Natural killer cell (primary cell): ENCODE results near the gene B9D2. TPM values are rescaled to one million over a fixed set of nuclear protein-coding genes. Genes with fewer than 3 reads are reported as not detected.
"Not testable (repeated sequence)": the region's sequence is repeated elsewhere in the genome, so short reads cannot be mapped to it uniquely, and the experiment has no call there.

Source experiments
- ATAC-seq, 3 donors: fragments of 150-1000 bp in 2 of 3; fragments of 200-7000 bp in 1 of 3; cut with Tn5 transposase; 1 replicate in 1 of 3; 2 replicates in 2 of 3; pipeline ENCODE4 v1.10.0; 2021; ENCODE audit warnings: mild to moderate bottlenecking in 2 of 3, moderate library complexity in 2 of 3
- DNase-seq, 2 donors: peaks; one replicate each; pipeline versions ENCODE4 v3.0.0 to v3.0.0-alpha.2; 2013 to 2021; ENCODE audit warnings: mixed read lengths in 1 of 2
- H3K27ac ChIP-seq: one replicate; pipeline ENCODE4 v1.5.1; 2013; ENCODE audit warnings: mild to moderate bottlenecking, low read length
- H3K27me3 ChIP-seq: one replicate; pipeline ENCODE4 v1.6.1; 2013; ENCODE audit warnings: low read length; ENCODE audit not compliant: control insufficient read depth, insufficient read depth
- H3K36me3 ChIP-seq: one replicate; pipeline ENCODE4 v1.6.1; 2013; ENCODE audit warnings: low read length; ENCODE audit not compliant: control insufficient read depth, insufficient read depth
- H3K4me1 ChIP-seq: one replicate; pipeline ENCODE4 v1.6.1; 2013; ENCODE audit warnings: low read length; ENCODE audit not compliant: control insufficient read depth, insufficient read depth
- H3K4me3 ChIP-seq: one replicate; pipeline ENCODE4 v1.5.1; 2013; ENCODE audit warnings: low read length
- H3K9me3 ChIP-seq: one replicate; pipeline ENCODE4 v1.6.1; 2013; ENCODE audit warnings: low read length; ENCODE audit not compliant: control insufficient read depth, insufficient read depth
- H3K27ac Mint-ChIP-seq, 2 donors: one replicate each; pipeline ENCODE4 v1.8.0; 2022; ENCODE audit warnings: mild to moderate bottlenecking in 2 of 2, mixed read lengths in 2 of 2, moderate library complexity in 1 of 2
- H3K27me3 Mint-ChIP-seq, 2 donors: one replicate each; pipeline ENCODE4 v1.8.0; 2022; ENCODE audit warnings: low read depth in 2 of 2, mixed read lengths in 2 of 2
- H3K36me3 Mint-ChIP-seq: one replicate; pipeline ENCODE4 v1.8.0; 2022; ENCODE audit warnings: mixed read lengths
- H3K4me1 Mint-ChIP-seq, 2 donors: one replicate each; pipeline ENCODE4 v1.8.0; 2022; ENCODE audit warnings: mixed read lengths in 2 of 2
- H3K4me3 Mint-ChIP-seq: one replicate; pipeline ENCODE4 v1.8.0; 2022; ENCODE audit warnings: mild to moderate bottlenecking, moderate library complexity, mixed read lengths
- H3K9me3 Mint-ChIP-seq, 2 donors: one replicate each; pipeline ENCODE4 v1.8.0; 2022; ENCODE audit warnings: mixed read lengths in 2 of 2
- CTCF ChIP-seq: fragments of 200-600 bp; IDR thresholded peaks from one replicate; pipeline ENCODE4 v1.8.0; 2022; ENCODE audit warnings: antibody characterized with exemption
- WGBS: methylation state at CpG from one replicate; pipeline ENCODE4 v1.1.7; 2013; ENCODE audit warnings: missing lambda C conversion rate; ENCODE audit not compliant: insufficient coverage; 5-methylcytosine and 5-hydroxymethylcytosine counted together
- intact Hi-C: fragments of 100-400 bp; cut with micrococcal nuclease; formaldehyde crosslinking; loops from one replicate; pipeline ENCODE4 v1.14.2; 2022
- total RNA-seq, 4 donors: library from RNA; stranded (reverse); fragments of 120-200 nt in 1 of 4; gene quantifications; one replicate each; pipeline versions ENCODE4 v1.2.3 to v1.2.4, GENCODE V29; 2013 to 2022

B9D2 gene
- total RNA-seq, 3 donors from 2014 or later (not counting 1 experiment from before 2014, with no cell fraction given): 18.1 to 22.2 (median 18.7) TPM

DNA sequence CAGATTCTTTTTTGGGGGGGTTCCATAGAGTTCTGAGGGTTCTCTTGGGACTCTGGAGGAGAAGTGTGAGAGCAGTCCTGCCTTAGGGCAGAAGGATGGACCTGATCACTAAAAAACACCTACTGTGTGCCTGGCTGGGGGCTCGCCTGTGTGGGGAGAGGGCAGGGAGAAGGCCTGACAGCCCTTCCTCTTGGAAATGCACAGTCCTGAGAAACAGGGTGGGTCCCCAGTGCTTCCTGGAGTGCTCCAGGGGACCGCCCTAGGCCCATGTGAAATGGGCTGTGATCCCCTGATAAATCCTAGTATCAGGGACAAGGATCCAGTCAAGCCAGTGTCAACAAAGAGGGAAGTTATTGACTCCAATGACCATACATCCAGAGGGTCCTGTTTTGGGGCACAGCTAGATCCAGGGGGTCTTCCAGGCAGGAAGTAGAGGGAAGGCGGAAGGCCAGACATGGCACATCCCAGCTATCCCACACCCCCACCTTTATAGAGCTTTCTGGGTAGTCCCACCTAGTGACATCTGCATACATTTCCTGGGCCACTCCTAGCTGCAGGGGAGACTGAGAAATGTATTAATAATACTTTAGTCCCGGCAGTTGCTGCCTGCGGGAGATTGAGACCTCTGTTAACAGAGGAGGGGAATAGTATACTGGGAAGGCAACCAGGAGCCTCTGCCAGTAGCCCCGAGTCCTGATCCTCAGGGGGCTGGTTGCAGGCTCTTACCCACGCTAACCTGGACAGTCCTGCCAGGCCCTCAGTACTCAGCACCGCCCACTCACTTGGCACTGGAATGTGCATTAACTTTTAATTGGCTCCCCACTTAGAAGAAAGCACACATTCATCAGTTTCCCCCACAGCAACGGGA is 47.4 kb upstream of the B9D2 start:
- Histone ChIP-seq H3K4me1 (peaks cover 22% of the 10 kb centered on the region), H3K9me3 (no peaks in the 10 kb centered on the region), H3K27ac (no peak overlapping the region), H3K4me3 (no peak overlapping the region), H3K36me3 (peaks cover 43% of the 10 kb centered on the region), H3K27me3 (no peaks in the 10 kb centered on the region)
- no peak overlapping the region for H3K27ac Mint-ChIP-seq
- H3K4me3 Mint-ChIP-seq: no peak overlapping the region
- H3K36me3 Mint-ChIP-seq: no peaks in the 10 kb centered on the region
- intact Hi-C loops: no loop called here
- 84% methylated on average over 8 of the region's 9 CpGs for WGBS
- TF ChIP-seq CTCF: no peak
- ATAC-seq: no peak
- no peaks in the 10 kb centered on the region for H3K27me3 Mint-ChIP-seq
- H3K4me1 Mint-ChIP-seq: peaks cover 6 to 24% of the 10 kb centered on the region in 2 donors
- no peaks in the 10 kb centered on the region for H3K9me3 Mint-ChIP-seq
- no peak for DNase-seq

DNA sequence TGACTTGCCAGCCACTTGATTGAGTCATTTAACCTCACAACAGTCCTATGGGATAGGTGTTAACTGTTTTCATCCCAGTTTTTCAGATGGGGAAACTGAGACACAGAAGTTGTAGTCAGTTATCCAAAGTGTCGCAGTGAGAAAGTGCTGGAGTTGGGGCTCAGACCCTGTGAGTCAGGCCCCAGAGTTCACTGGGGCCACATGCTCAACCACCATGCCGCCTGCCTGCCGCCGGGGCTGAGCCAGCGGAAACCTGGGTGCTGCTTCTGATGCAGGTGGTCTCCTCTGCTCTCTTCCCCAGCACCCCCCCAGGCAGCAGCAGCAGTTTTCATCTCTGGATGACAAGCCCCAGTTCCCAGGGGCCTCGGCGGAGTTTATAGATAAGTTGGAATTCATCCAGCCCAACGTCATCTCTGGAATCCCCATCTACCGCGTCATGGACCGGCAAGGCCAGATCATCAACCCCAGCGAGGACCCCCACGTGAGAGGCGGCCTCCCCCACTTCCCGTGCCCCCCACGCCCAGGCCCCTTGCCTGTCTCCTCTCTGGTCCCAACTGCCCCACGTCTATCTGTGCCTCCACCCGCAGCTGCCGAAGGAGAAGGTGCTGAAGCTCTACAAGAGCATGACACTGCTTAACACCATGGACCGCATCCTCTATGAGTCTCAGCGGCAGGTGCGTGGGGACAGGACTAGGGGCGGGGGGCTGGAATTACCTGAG is 46.5 kb upstream of the B9D2 start:
- Histone ChIP-seq H3K4me3 (no peak overlapping the region), H3K27ac (peak overlapping the region; percentile 21), H3K4me1 (peaks cover 22% of the 10 kb centered on the region), H3K9me3 (no peaks in the 10 kb centered on the region), H3K36me3 (peaks cover 40% of the 10 kb centered on the region), H3K27me3 (no peaks in the 10 kb centered on the region)
- H3K27ac Mint-ChIP-seq: peak overlapping the region in 1 of 2 donors; percentile 56
- H3K27me3 Mint-ChIP-seq: no peaks in the 10 kb centered on the region
- no peaks in the 10 kb centered on the region for H3K9me3 Mint-ChIP-seq
- peaks cover 6 to 24% of the 10 kb centered on the region in 2 donors for H3K4me1 Mint-ChIP-seq
- DNase-seq (no peak), ATAC-seq (no peak)
- H3K36me3 Mint-ChIP-seq: no peaks in the 10 kb centered on the region
- intact Hi-C loops: no loop called here
- 94% methylated on average over 23 of the region's 23 CpGs for WGBS
- no peak for TF ChIP-seq CTCF
- no peak overlapping the region for H3K4me3 Mint-ChIP-seq

GRCh38 chr19:41409288-41409687 is 45.3 kb upstream of the B9D2 start:
- ATAC-seq (no peak), DNase-seq (no peak)
- Histone ChIP-seq H3K9me3 (no peaks in the 10 kb centered on the region), H3K27ac (peak overlapping the region; percentile 14), H3K36me3 (peaks cover 29% of the 10 kb centered on the region), H3K4me3 (no peak overlapping the region), H3K27me3 (no peaks in the 10 kb centered on the region), H3K4me1 (peaks cover 22% of the 10 kb centered on the region)
- H3K9me3 Mint-ChIP-seq: no peaks in the 10 kb centered on the region
- 92% methylated on average over 4 of the region's 4 CpGs for WGBS
- no peak for TF ChIP-seq CTCF
- peak overlapping the region in 1 of 2 donors; percentile 56 for H3K27ac Mint-ChIP-seq
- H3K27me3 Mint-ChIP-seq: no peaks in the 10 kb centered on the region
- intact Hi-C loops: no loop called here
- H3K36me3 Mint-ChIP-seq: no peaks in the 10 kb centered on the region
- H3K4me3 Mint-ChIP-seq: peak overlapping the region; percentile 10
- H3K4me1 Mint-ChIP-seq: peaks cover 6 to 24% of the 10 kb centered on the region in 2 donors

GRCh38 chr19:41408846-41409245 is 44.9 kb upstream of the B9D2 start:
- H3K4me3 Mint-ChIP-seq, DNase-seq, H3K27ac ChIP-seq, H3K36me3 Mint-ChIP-seq, intact Hi-C loops, H3K27me3 Mint-ChIP-seq, H3K9me3 Mint-ChIP-seq, H3K9me3 ChIP-seq, H3K4me3 ChIP-seq, H3K27me3 ChIP-seq, ATAC-seq: not testable (repeated sequence)
- peaks cover 22% of the 10 kb centered on the region for H3K4me1 ChIP-seq
- peaks cover 24% of the 10 kb centered on the region for H3K36me3 ChIP-seq
- peak overlapping the region in 1 of 2 donors; percentile 56 for H3K27ac Mint-ChIP-seq
- WGBS: 98% methylated on average over 5 of the region's 5 CpGs
- H3K4me1 Mint-ChIP-seq: peaks cover 6 to 24% of the 10 kb centered on the region in 2 donors
